Spleen (tissue), 7 donors: ENCODE data around the gene CDH18.

Source experiments
- CTCF ChIP-seq, 11 experiments: fragments of 200-600 bp in 7 of 11; fragments of 450-650 bp in 4 of 11; sonication (generic) in 4 of 11; IDR thresholded peaks in 8 of 11; conservative IDR thresholded peaks in 3 of 11; 1 replicate in 7 of 11; 2 replicates in 4 of 11; pipeline versions ENCODE4 v1.4.0 to v1.8.0; 2016 to 2021; ENCODE audit warnings: antibody characterized with exemption in 11 of 11, inconsistent platforms in 4 of 11, mild to moderate bottlenecking in 1 of 11
- POLR2A ChIP-seq, 3 donors: fragments of 450-650 bp; IDR thresholded peaks; one replicate each; pipeline ENCODE4 v1.5.1; 2017; ENCODE audit warnings: antibody characterized with exemption in 3 of 3, mild to moderate bottlenecking in 1 of 3
- donor health status: DM: no; HTN: no; CAD: no; lungs with moderate emphysema.
- donor health status: DM: no; HTN: no; CAD: no.
- donor health status: DM: no; HTN: no; CAD: no.

DNA sequence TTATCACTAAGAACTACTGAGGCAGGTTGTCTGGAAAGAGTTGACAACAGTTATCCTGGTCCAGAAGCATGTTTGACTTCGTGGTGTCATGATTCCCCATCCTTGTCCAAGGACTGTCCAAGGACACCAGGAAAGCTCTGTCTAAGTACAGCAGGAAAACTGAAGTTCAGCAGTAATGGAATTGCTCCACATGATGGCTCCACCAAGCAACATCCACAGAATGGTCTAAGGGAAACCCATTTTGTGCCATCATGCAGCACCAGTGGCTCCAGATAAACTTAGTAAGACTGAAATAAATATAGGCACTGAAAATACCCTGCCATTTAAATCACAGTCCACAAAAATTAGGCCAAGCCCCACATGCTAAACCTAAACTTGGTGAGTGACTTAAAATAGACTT is 192.8 kb downstream of the CDH18 start:
- no peak for TF ChIP-seq POLR2A (IDR thresholded peaks at IDR 0.05)
- TF ChIP-seq CTCF (IDR thresholded peaks at IDR 0.05 in 8 of 11, conservative IDR thresholded peaks at IDR 0.05 in 3 of 11), result no peak
